ENCODE measurements around the gene SLC35G3.
"Not testable (repeated sequence)": the region's sequence is repeated elsewhere in the genome, so short reads cannot be mapped to it uniquely, and the experiment has no call there.

SLC35G3 gene

DNA sequence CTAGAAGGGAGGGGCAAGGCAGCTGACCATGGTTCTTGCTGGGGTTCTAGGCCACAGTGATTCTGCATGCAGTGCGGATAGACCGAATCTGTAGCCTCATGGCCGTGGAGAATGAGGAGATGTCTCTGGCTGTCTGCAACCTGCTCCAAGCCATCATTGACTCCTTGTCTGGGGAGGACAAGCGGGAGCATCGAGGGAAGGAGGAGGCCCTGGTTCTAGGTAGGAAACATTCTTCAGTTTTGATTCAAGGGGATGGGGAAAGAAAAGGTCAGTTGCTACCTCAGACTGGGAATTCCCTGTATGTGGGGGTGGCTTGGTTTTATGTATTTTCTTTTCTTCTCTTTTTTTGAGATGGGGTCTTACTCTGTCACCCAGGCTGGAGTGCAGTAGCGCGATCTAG is 38.9 kb downstream of the SLC35G3 start:
- ATAC-seq (replicated peaks; ENCODE audit: extremely low read depth, poor library complexity, severe bottlenecking) (no peak), DNase-seq (ENCODE audit: low spot score in 2 of 2) (no peak)
- Mint-ChIP-seq H3K4me3 (no peak overlapping the region), H3K4me1 (peaks cover 11% of the 10 kb centered on the region), H3K36me3 (ENCODE audit: insufficient read depth) (peaks cover 3% of the 10 kb centered on the region), H3K27me3 (no peaks in the 10 kb centered on the region), H3K9me3 (no peaks in the 10 kb centered on the region), H3K27ac (ENCODE audit: low read depth) (no peak overlapping the region)

DNA sequence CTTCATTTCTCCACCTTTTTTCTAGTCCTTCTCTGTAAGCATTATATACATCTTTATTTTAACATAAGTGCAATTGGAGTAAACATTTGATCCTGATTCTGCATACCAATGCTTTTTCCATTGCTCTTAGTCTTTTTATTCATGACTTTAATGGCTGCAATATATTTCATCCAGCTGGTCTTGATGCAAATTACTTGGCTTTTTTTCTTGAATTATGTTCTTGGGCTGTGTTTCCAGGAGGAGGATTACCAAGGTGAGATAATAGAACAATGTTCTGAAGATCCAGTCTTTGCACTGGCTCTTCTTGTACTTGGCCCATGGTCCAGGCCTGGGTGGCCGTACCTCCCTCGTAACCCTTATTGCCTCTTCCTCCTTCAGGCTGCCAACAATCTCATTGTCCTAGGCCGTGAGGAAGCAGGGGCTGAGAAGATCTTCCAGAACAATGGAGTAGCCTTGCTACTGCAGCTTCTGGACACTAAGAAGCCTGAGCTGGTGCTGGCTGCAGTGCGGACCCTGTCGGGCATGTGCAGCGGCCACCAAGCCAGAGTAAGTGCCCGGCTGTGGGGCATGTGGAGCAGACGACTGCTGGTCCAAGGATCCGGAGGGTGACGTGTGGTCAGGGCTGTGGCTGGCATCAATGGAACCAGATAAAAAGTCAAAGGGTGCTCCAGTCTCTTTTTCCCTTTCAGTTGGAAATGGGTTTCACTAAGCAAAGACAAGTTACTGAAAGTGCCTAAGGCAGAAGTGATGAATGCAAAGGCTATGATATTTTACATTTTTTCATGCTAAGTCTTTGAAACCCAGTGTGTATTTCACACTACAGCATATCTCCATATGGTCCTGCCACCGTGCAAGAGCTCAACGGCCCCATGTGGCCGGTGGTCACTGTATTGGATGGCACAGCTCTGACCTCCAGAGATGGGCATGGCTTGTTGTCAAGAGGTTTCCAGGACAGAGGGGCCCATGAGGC is 39.7 kb downstream of the SLC35G3 start:
- H3K27me3 Mint-ChIP-seq: no peaks in the 10 kb centered on the region
- H3K4me1 Mint-ChIP-seq: peaks cover 4% of the 10 kb centered on the region
- no peak overlapping the region for H3K27ac Mint-ChIP-seq (ENCODE audit: low read depth)
- no peaks in the 10 kb centered on the region for H3K9me3 Mint-ChIP-seq
- no peak for ATAC-seq (replicated peaks; ENCODE audit: extremely low read depth, poor library complexity, severe bottlenecking)
- no peak for DNase-seq (ENCODE audit: low spot score in 2 of 2)
- H3K36me3 Mint-ChIP-seq (ENCODE audit: insufficient read depth): no peaks in the 10 kb centered on the region
- no peak overlapping the region for H3K4me3 Mint-ChIP-seq

DNA sequence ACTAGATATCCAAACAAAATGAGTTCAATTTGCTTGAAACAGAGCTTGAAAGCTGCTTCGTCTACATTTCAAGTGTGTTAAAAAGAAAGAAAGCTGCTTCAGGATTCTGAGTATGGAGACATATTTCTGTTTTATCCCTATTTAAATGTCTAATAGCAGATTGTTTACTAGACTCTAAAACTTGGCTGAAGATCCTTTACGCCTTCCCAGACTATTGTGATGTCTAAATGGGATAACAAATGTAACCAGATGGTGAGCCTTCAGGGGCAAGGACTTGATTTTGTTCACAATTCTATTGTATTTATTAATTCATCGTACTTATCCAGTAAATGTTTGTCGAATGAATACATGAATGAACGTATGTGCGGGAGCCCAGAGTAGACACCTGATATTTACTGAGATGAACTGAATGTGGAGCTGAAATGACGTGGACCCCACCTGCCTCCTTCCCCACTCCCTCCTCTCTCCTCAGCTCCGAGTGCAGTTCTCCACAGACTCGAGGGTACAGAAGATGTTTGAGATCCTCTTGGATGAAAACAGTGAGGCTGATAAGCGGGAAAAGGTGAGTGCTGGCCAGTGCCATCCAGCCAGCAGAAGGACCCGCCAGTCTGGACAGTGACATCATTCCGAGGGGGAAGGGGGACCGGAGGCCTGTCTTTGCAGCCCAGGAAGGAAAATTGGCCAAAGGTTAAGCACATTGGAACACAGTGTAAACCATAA is 41.6 kb downstream of the SLC35G3 start:
- H3K9me3 Mint-ChIP-seq: no peaks in the 10 kb centered on the region
- no peaks in the 10 kb centered on the region for H3K4me1 Mint-ChIP-seq
- ATAC-seq (replicated peaks; ENCODE audit: extremely low read depth, poor library complexity, severe bottlenecking) (no peak), DNase-seq (ENCODE audit: low spot score in 2 of 2) (no peak)
- H3K4me3 Mint-ChIP-seq: no peak overlapping the region
- peaks cover 1% of the 10 kb centered on the region for H3K36me3 Mint-ChIP-seq (ENCODE audit: insufficient read depth)
- H3K27me3 Mint-ChIP-seq: no peaks in the 10 kb centered on the region
- H3K27ac Mint-ChIP-seq (ENCODE audit: low read depth): no peak overlapping the region

DNA sequence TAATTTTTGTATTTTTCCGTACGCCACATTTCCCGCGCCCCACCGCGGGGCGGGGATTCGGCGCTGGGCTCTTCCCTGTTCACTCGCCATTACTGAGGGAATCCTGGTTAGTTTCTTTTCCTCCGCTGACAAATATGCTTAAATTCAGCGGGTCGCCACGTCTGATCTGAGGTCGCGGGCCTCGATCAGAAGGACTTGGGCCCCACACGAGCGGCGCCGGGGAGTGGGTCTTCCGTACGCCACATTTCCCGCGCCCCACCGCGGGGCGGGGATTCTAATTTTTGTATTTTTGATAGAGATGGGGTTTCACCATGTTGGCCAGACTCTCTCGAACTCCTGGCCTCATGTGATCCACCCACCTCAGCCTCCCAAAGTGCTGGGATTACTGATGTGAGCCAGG is 43.1 kb downstream of the SLC35G3 start:
- not testable (repeated sequence) for H3K9me3 Mint-ChIP-seq; DNase-seq (ENCODE audit: low spot score in 2 of 2); H3K27me3 Mint-ChIP-seq; H3K4me3 Mint-ChIP-seq; ATAC-seq (replicated peaks; ENCODE audit: extremely low read depth, poor library complexity, severe bottlenecking); H3K27ac Mint-ChIP-seq (ENCODE audit: low read depth); H3K36me3 Mint-ChIP-seq (ENCODE audit: insufficient read depth); H3K4me1 Mint-ChIP-seq

DNA sequence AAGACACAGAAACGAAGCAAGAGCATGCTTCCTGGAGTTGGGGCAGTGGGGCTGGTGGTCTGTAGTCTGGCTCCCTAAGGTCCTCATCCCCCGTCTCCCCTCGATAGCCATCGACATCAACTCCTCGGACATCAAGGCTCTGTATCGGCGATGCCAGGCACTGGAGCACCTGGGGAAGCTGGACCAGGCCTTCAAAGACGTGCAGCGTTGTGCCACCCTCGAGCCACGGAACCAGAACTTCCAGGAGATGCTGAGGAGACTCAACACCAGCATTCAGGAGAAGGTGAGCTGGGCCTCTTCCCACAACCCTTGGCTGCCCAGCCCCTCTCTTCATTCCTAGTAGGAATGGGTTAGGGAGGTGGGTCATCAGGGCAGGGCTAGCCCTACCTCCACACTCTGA is 44.3 kb downstream of the SLC35G3 start:
- H3K4me3 Mint-ChIP-seq: no peak overlapping the region
- DNase-seq (ENCODE audit: low spot score in 2 of 2) (no peak), ATAC-seq (replicated peaks; ENCODE audit: extremely low read depth, poor library complexity, severe bottlenecking) (no peak)
- H3K27me3 Mint-ChIP-seq: no peaks in the 10 kb centered on the region
- H3K4me1 Mint-ChIP-seq: no peaks in the 10 kb centered on the region
- H3K27ac Mint-ChIP-seq (ENCODE audit: low read depth): no peak overlapping the region
- no peaks in the 10 kb centered on the region for H3K9me3 Mint-ChIP-seq
- peaks cover 1% of the 10 kb centered on the region for H3K36me3 Mint-ChIP-seq (ENCODE audit: insufficient read depth)

DNA sequence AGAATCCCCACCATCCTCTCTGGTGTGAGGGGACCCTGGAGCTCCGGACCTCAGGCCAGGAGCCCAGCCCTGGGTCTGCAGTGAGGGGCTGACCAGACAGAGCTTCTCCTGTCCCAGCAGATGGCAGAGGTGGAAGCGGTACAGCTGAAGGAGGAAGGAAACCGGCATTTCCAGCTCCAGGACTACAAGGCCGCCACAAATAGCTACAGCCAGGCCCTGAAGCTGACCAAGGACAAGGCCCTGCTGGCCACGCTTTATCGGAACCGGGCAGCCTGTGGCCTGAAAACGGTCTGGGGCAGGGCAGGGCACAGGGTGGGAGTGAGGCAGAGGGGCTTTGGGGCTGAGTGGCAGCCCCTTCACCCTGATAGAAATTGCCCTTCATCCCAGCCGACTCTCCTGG is 46.0 kb downstream of the SLC35G3 start:
- no peak overlapping the region for H3K4me3 Mint-ChIP-seq
- no peak for ATAC-seq (replicated peaks; ENCODE audit: extremely low read depth, poor library complexity, severe bottlenecking)

DNA sequence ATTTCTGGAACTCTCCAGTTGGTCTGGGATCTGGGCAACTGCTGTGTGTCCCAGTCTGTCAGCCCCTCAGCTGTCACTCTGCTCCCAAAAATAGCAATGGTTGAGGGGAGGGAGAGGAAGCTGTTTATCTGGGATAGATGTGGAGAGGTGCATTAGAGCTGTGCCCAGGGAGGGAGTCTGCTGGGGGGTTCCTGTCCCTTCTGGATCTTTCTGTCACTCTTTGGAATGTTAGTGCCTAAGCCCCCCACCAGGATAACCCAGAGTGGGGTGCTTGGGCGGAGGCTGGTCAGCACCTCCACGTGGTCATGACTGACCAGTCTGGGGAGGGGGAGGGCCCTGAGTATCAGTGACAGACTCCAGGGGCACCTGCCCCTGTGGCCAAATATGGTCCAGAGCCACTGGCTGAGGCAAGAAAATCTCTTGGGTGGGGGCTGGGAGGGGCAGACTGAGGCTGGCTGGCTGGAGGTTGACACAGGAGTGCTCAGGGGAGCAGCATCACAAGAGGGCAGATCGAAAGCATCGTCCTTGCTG is 46.8 kb downstream of the SLC35G3 start, which contains the start of gene UNC45B:
UNC45B (plus strand) TSS at position 443 of the 531 bp plus-strand sequence. CDS start 447 bp downstream, outside the sequence.
- H3K36me3 Mint-ChIP-seq (ENCODE audit: insufficient read depth): peaks cover 1% of the 10 kb centered on the region
- H3K9me3 Mint-ChIP-seq: no peaks in the 10 kb centered on the region
- peaks cover 6% of the 10 kb centered on the region for H3K4me1 Mint-ChIP-seq
- DNase-seq (ENCODE audit: low spot score in 2 of 2) (no peak), ATAC-seq (replicated peaks; ENCODE audit: extremely low read depth, poor library complexity, severe bottlenecking) (no peak)
- H3K27ac Mint-ChIP-seq (ENCODE audit: low read depth): no peak within 1 kb of the TSS
- H3K27me3 Mint-ChIP-seq: no peaks in the 10 kb centered on the region
- H3K4me3 Mint-ChIP-seq: no peak within 1 kb of the TSS

More for the DNA sequence above, 46.0 kb downstream of the SLC35G3 start:
- H3K36me3 Mint-ChIP-seq (ENCODE audit: insufficient read depth): peaks cover 1% of the 10 kb centered on the region
- H3K4me1 Mint-ChIP-seq: peaks cover 6% of the 10 kb centered on the region
- no peak for DNase-seq (ENCODE audit: low spot score in 2 of 2)
- H3K27ac Mint-ChIP-seq (ENCODE audit: low read depth): no peak overlapping the region
- H3K9me3 Mint-ChIP-seq: no peaks in the 10 kb centered on the region
- no peaks in the 10 kb centered on the region for H3K27me3 Mint-ChIP-seq

DNA sequence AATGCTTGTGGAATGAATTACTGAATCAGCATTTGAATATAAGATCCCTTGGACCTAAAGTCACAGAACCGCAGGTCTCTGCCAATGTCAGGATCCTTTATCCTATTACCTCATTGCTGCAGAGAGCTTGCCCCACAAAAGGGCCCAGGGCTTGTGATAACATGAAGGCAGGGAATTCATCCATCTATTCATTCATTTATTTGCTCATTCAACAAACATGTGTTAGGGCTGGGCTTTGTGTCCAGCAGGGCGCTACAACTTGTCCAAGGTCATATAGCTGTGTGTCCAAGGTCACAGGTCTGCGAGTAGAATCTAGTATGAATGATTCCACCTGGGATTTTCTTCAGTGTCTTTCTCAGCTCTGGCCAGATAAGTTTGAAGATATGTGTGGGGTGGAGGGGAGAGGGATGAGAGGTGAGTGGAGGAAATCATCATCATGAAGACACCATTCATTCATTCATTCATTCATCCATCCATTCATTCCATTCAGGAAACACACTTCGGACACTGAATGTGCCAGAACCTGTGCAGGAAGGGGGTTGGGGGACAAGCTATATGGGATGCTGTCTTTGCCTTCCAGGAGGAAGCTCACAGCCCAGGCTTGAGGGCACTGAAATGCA is 47.9 kb downstream of the SLC35G3 start:
- DNase-seq (ENCODE audit: low spot score in 2 of 2): no peak
- H3K36me3 Mint-ChIP-seq (ENCODE audit: insufficient read depth): peaks cover 3% of the 10 kb centered on the region
- H3K4me1 Mint-ChIP-seq: peaks cover 6% of the 10 kb centered on the region
- no peak overlapping the region for H3K4me3 Mint-ChIP-seq
- no peak overlapping the region for H3K27ac Mint-ChIP-seq (ENCODE audit: low read depth)
- ATAC-seq (replicated peaks; ENCODE audit: extremely low read depth, poor library complexity, severe bottlenecking): no peak
- H3K27me3 Mint-ChIP-seq: no peaks in the 10 kb centered on the region
- no peaks in the 10 kb centered on the region for H3K9me3 Mint-ChIP-seq

DNA sequence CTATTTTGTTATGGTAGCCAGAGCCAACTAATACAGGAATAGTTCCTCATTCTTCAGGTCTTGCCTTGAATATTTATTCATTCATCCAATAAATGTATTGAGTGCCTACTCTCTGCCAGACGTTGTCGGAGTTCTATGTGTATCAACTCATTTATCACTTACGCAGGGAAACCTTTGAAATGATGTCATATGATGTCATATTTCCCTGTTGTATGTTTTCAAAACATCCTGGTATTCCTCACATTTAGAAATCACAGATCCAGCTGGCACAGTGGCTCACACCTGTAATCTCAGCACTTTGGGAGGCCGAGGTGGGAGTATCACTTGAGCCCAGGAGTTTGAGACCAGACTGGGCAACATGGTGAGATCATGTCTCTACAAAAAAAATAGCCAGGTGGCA is 49.4 kb downstream of the SLC35G3 start:
- Mint-ChIP-seq H3K36me3 (ENCODE audit: insufficient read depth) (peaks cover 6% of the 10 kb centered on the region), H3K27me3 (no peaks in the 10 kb centered on the region), H3K9me3 (no peaks in the 10 kb centered on the region), H3K27ac (ENCODE audit: low read depth) (no peak overlapping the region), H3K4me1 (peaks cover 6% of the 10 kb centered on the region), H3K4me3 (no peak overlapping the region)
- DNase-seq (ENCODE audit: low spot score in 2 of 2) (no peak), ATAC-seq (replicated peaks; ENCODE audit: extremely low read depth, poor library complexity, severe bottlenecking) (no peak)

Data from central memory CD8-positive, alpha-beta T cell (primary cell).